ENCODE measurements around the gene P4HTM. TPM values are rescaled to one million over a fixed set of nuclear protein-coding genes. Genes with fewer than 3 reads are reported as not detected.

P4HTM gene
- polyA plus RNA-seq, 3 donors, result 14.9 to 40.0 (median 18.1) TPM

GRCh38 chr3:49013113-49013737 is 23.2 kb downstream of the P4HTM start:
- peaks cover 18% of the 10 kb centered on the region for H3K4me1 Mint-ChIP-seq
- peaks cover 28 to 59% of the 10 kb centered on the region in 2 donors for H3K36me3 Mint-ChIP-seq
- intact Hi-C loops (cut with micrococcal nuclease), result no loop called here
- Histone ChIP-seq H3K4me2 (replicated peaks; ENCODE audit: extremely low read depth, low read length, poor library complexity, severe bottlenecking) (no peak overlapping the region), H3K4me1 (ENCODE audit: control insufficient read depth in 1 of 2, insufficient read depth in 2 of 2, low read length in 2 of 2) (peaks cover 12 to 23% of the 10 kb centered on the region in 2 donors), H3K4me3 (replicated peaks in 1 of 3; ENCODE audit: low read depth in 2 of 3, low read length in 3 of 3) (no peak overlapping the region), H3K9ac (ENCODE audit: insufficient read depth, low read length, poor library complexity, severe bottlenecking) (no peak overlapping the region), H3K36me3 (replicated peaks in 1 of 2; ENCODE audit: control insufficient read depth in 1 of 2, insufficient read depth in 2 of 2, low read length in 2 of 2) (peaks cover 41 to 55% of the 10 kb centered on the region in 2 donors), H3K27me3 (ENCODE audit: control insufficient read depth in 2 of 2, insufficient read depth in 2 of 2, low read length in 2 of 2) (no peaks in the 10 kb centered on the region), H4K20me1 (ENCODE audit: insufficient read depth, low read length) (peaks cover 52% of the 10 kb centered on the region), H3K79me2 (ENCODE audit: insufficient read depth, low read length) (peaks cover 40% of the 10 kb centered on the region), H2AFZ (ENCODE audit: insufficient read depth, low read depth, low read length, poor library complexity, severe bottlenecking) (no peak overlapping the region), H3K9me3 (replicated peaks in 1 of 2; ENCODE audit: control insufficient read depth in 1 of 2, insufficient read depth in 1 of 2, low read length in 2 of 2) (no peaks in the 10 kb centered on the region), H3K27ac (ENCODE audit: low read depth in 1 of 2, low read length in 2 of 2) (no peak overlapping the region)
- no peak for DNase-seq
- TF ChIP-seq CTCF (IDR thresholded peaks at IDR 0.05), result no peak
- 92% methylated on average over 19 of the region's 19 CpGs for WGBS (ENCODE audit: insufficient coverage)
- H3K27me3 Mint-ChIP-seq (ENCODE audit: low read depth in 3 of 3), result no peaks in the 10 kb centered on the region
- no peaks in the 10 kb centered on the region for H3K9me3 Mint-ChIP-seq
- no peak overlapping the region for H3K27ac Mint-ChIP-seq
- no peak overlapping the region for H3K4me3 Mint-ChIP-seq

- Mint-ChIP-seq H3K9me3 (no peaks in the 10 kb centered on the region), H3K36me3 (peaks cover 28 to 59% of the 10 kb centered on the region in 2 donors), H3K27ac (peak overlapping the region in 1 of 7 donors; percentile 56), H3K27me3 (ENCODE audit: low read depth in 3 of 3) (no peaks in the 10 kb centered on the region), H3K4me3 (no peak overlapping the region), H3K4me1 (peaks cover 17% of the 10 kb centered on the region)
- 90% methylated on average over 19 of the region's 24 CpGs for whole genome bisulfite sequencing (ENCODE audit: insufficient coverage)
- Histone ChIP-seq H3K4me1 (ENCODE audit: control insufficient read depth in 1 of 2, insufficient read depth in 2 of 2, low read length in 2 of 2) (peaks cover 13 to 24% of the 10 kb centered on the region in 2 donors), H3K36me3 (replicated peaks in 1 of 2; ENCODE audit: control insufficient read depth in 1 of 2, insufficient read depth in 2 of 2, low read length in 2 of 2) (peaks cover 41 to 55% of the 10 kb centered on the region in 2 donors), H3K4me2 (replicated peaks; ENCODE audit: extremely low read depth, low read length, poor library complexity, severe bottlenecking) (no peak overlapping the region), H3K79me2 (ENCODE audit: insufficient read depth, low read length) (peaks cover 39% of the 10 kb centered on the region), H3K27me3 (ENCODE audit: control insufficient read depth in 2 of 2, insufficient read depth in 2 of 2, low read length in 2 of 2) (no peaks in the 10 kb centered on the region), H2AFZ (ENCODE audit: insufficient read depth, low read depth, low read length, poor library complexity, severe bottlenecking) (no peak overlapping the region), H3K27ac (ENCODE audit: low read depth in 1 of 2, low read length in 2 of 2) (no peak overlapping the region), H3K9ac (ENCODE audit: insufficient read depth, low read length, poor library complexity, severe bottlenecking) (no peak overlapping the region), H4K20me1 (ENCODE audit: insufficient read depth, low read length) (peaks cover 48% of the 10 kb centered on the region), H3K9me3 (replicated peaks in 1 of 2; ENCODE audit: control insufficient read depth in 1 of 2, insufficient read depth in 1 of 2, low read length in 2 of 2) (no peaks in the 10 kb centered on the region), H3K4me3 (replicated peaks in 1 of 3; ENCODE audit: low read depth in 2 of 3, low read length in 3 of 3) (no peak overlapping the region)
- peak; percentile 62 for TF ChIP-seq CTCF (IDR thresholded peaks at IDR 0.05)
- DNase-seq, result peak in 1 of 3 donors; percentile 39
- intact Hi-C loops (cut with micrococcal nuclease), result no loop called here
Observed at GRCh38 chr3:49013738-49014660, 24.0 kb downstream of the P4HTM start.
